ENCODE measurements around the gene CCPG1.

- TF ChIP-seq CTCF (IDR thresholded peaks at IDR 0.05) (no peak), POLR2A (IDR thresholded peaks at IDR 0.05) (no peak)
Measured at GRCh38 chr15:55320238-55320550, 88.0 kb downstream of the CCPG1 start.

Data from uterus (tissue), 2 donors.